Lower lobe of right lung (tissue), 2 donors: Measurements from ENCODE around the gene LTB4R. TPM values are rescaled to one million over a fixed set of nuclear protein-coding genes. Genes with fewer than 3 reads are reported as not detected.
A peak's percentile ranks its signal among the peaks of the same experiment; 100 is the strongest.

Experiments
- ATAC-seq, 2 donors: fragments of 200-7000 bp; cut with Tn5 transposase; one replicate each; pipeline ENCODE4 v1.9.1; 2020 to 2022; ENCODE audit warnings: mild to moderate bottlenecking in 2 of 2, moderate library complexity in 2 of 2
- DNase-seq: peaks from one replicate; pipeline ENCODE4 v3.0.0-alpha.2; 2020
- H3K27ac ChIP-seq: fragments of 200-600 bp; one replicate; pipeline ENCODE4 v1.8.0; 2022
- H3K27me3 ChIP-seq: fragments of 200-600 bp; one replicate; pipeline ENCODE4 v1.8.0; 2022; ENCODE audit warnings: low read depth
- H3K36me3 ChIP-seq: fragments of 200-600 bp; one replicate; pipeline ENCODE4 v1.8.0; 2022; ENCODE audit warnings: mild to moderate bottlenecking
- H3K4me1 ChIP-seq: fragments of 200-600 bp; one replicate; pipeline ENCODE4 v1.8.0; 2022
- H3K4me3 ChIP-seq: fragments of 200-600 bp; one replicate; pipeline ENCODE4 v1.8.0; 2022; ENCODE audit warnings: mild to moderate bottlenecking
- H3K9me3 ChIP-seq: fragments of 200-600 bp; one replicate; pipeline ENCODE4 v1.8.0; 2022
- intact Hi-C: fragments of 100-400 bp; cut with DNase I; formaldehyde crosslinking; loops from one replicate; pipeline ENCODE4 v1.11.0; 2022
- long read RNA-seq: library from polyadenylated mRNA; unstranded; transcript quantifications from one replicate; pipeline ENCODE4 v2.0.0, GENCODE V29; 2021
- total RNA-seq: library from RNA; stranded (reverse); fragmentation: NEBNext Ultra II Directional; extraction: Animal tissue kit (Norgen Biotek cat#: 25700); gene quantifications from one replicate; pipeline ENCODE4 v1.2.1, GENCODE V29; 2021
- TF ChIP-seq, protein P1 (sequence below): fragments of 200-600 bp; IDR thresholded peaks from one replicate; pipeline ENCODE4 v1.8.0; 2022; ENCODE audit warnings: antibody characterized with exemption, mild to moderate bottlenecking
- donor health status: DM: no; HTN: yes; CAD: no; lungs with severe emphysema.

Gene LTB4R, protein sequence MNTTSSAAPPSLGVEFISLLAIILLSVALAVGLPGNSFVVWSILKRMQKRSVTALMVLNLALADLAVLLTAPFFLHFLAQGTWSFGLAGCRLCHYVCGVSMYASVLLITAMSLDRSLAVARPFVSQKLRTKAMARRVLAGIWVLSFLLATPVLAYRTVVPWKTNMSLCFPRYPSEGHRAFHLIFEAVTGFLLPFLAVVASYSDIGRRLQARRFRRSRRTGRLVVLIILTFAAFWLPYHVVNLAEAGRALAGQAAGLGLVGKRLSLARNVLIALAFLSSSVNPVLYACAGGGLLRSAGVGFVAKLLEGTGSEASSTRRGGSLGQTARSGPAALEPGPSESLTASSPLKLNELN
- total RNA-seq = 14.1 TPM
- long read RNA-seq, full-length matches to known transcripts = 24 of 38 reads
- long read RNA-seq, partial matches to known transcripts = 0 of 38 reads
- long read RNA-seq, other reads (novel, unspliced or antisense) = 14 of 38 reads

DNA sequence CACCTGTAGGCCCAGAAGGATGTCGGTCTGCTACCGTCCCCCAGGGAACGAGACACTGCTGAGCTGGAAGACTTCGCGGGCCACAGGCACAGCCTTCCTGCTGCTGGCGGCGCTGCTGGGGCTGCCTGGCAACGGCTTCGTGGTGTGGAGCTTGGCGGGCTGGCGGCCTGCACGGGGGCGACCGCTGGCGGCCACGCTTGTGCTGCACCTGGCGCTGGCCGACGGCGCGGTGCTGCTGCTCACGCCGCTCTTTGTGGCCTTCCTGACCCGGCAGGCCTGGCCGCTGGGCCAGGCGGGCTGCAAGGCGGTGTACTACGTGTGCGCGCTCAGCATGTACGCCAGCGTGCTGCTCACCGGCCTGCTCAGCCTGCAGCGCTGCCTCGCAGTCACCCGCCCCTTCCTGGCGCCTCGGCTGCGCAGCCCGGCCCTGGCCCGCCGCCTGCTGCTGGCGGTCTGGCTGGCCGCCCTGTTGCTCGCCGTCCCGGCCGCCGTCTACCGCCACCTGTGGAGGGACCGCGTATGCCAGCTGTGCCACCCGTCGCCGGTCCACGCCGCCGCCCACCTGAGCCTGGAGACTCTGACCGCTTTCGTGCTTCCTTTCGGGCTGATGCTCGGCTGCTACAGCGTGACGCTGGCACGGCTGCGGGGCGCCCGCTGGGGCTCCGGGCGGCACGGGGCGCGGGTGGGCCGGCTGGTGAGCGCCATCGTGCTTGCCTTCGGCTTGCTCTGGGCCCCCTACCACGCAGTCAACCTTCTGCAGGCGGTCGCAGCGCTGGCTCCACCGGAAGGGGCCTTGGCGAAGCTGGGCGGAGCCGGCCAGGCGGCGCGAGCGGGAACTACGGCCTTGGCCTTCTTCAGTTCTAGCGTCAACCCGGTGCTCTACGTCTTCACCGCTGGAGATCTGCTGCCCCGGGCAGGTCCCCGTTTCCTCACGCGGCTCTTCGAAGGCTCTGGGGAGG is at the start of gene LTB4R:
Gene LTB4R, plus strand, starts transcription at position 857 of the 959 bp plus-strand sequence. CDS start 4,150 bp downstream, outside the sequence.
- Histone ChIP-seq H3K4me3 (peak within 1 kb of the TSS; percentile 73), H3K36me3 (peaks cover 18% of the 10 kb centered on the region), H3K27ac (peak within 1 kb of the TSS; percentile 92), H3K27me3 (no peaks in the 10 kb centered on the region), H3K9me3 (no peaks in the 10 kb centered on the region), H3K4me1 (peaks cover 75% of the 10 kb centered on the region)
- DNase-seq (peak; percentile 86), ATAC-seq (peak; percentile 87 to 88)
- TF ChIP-seq, protein P1, sequence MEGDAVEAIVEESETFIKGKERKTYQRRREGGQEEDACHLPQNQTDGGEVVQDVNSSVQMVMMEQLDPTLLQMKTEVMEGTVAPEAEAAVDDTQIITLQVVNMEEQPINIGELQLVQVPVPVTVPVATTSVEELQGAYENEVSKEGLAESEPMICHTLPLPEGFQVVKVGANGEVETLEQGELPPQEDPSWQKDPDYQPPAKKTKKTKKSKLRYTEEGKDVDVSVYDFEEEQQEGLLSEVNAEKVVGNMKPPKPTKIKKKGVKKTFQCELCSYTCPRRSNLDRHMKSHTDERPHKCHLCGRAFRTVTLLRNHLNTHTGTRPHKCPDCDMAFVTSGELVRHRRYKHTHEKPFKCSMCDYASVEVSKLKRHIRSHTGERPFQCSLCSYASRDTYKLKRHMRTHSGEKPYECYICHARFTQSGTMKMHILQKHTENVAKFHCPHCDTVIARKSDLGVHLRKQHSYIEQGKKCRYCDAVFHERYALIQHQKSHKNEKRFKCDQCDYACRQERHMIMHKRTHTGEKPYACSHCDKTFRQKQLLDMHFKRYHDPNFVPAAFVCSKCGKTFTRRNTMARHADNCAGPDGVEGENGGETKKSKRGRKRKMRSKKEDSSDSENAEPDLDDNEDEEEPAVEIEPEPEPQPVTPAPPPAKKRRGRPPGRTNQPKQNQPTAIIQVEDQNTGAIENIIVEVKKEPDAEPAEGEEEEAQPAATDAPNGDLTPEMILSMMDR = peak; percentile 57
- intact Hi-C loops = no loop called here

DNA sequence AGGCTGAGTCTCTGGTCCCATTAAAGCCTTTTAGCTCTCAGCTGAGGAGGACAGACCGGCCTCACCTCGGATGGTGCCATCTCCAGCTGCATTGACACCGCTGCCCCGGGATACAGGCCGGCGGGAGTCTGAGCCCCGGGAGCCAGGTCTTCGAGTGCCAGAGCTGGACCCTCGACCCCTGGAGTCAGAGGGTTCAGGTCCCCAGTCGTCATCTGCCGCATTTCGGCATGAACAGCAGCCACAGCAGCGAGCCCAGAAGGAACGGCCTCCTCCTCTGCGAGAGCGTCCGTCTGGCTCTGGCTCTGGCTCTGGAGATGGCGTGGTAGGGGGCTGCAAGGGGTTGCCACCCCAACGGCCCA is 49.4 kb upstream of the LTB4R start:
- Histone ChIP-seq H3K4me1 (peaks cover 12% of the 10 kb centered on the region), H3K27ac (no peak overlapping the region), H3K4me3 (no peak overlapping the region), H3K36me3 (peaks cover 31% of the 10 kb centered on the region), H3K27me3 (no peaks in the 10 kb centered on the region), H3K9me3 (no peaks in the 10 kb centered on the region)
- intact Hi-C loops = no loop called here
- TF ChIP-seq, protein P1 = no peak
- ATAC-seq (no peak), DNase-seq (peak; percentile 27)

DNA sequence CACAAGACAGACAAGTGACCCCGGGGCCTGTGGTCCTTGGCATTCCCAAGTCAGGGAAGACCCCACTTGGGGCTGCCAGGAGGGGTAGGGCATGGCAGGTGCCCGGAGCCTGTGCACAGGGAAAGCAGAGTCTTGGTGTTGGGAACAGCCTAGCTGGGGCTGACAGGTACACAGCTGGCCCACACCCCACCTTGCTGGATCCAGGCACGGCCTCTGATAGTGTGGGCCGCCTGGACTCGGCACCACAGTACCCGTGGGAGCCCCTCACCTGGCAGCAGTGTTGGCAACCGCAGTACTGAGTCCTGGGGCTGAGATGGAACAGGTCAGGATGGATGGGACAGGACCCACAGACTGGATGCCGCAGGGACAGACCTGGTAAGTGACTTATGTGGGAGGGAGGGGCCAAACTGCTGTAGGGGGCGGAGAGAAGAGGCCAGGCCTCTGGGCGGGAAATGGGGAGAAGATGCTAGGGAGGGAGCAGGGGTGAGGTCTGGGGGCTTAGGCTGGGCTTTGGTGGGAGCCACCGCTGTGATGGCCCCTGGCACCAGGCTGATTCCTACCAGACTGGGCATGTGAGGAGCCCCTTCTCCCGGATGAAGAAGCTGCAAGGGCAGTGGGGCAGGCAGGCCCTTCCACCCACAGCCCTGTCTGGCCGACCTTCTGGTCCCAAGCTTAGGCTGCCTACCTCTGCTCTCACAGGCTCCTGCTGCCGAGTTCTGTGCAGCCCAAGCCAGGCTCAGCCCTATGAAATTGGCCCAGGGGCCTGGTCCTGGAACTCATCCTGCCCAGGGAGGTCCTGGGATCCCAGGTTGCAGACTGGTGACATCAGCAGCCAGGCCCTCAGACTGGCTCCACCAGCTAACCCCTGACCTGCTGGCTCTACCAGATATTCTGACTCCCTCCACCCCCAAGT is 48.2 kb upstream of the LTB4R start, which contains the start of gene TGM1:
Gene TGM1, minus strand, starts transcription at position 357 of the 913 bp plus-strand sequence. CDS start 825 bp downstream, outside the sequence.
- Histone ChIP-seq H3K9me3 (no peaks in the 10 kb centered on the region), H3K36me3 (peaks cover 42% of the 10 kb centered on the region), H3K27ac (no peak within 1 kb of the TSS), H3K4me3 (no peak within 1 kb of the TSS), H3K27me3 (no peaks in the 10 kb centered on the region), H3K4me1 (peaks cover 12% of the 10 kb centered on the region)
- peak; percentile 41 for DNase-seq
- no peak for ATAC-seq
- TF ChIP-seq, protein P1 = no peak
- intact Hi-C loops = no loop called here

DNA sequence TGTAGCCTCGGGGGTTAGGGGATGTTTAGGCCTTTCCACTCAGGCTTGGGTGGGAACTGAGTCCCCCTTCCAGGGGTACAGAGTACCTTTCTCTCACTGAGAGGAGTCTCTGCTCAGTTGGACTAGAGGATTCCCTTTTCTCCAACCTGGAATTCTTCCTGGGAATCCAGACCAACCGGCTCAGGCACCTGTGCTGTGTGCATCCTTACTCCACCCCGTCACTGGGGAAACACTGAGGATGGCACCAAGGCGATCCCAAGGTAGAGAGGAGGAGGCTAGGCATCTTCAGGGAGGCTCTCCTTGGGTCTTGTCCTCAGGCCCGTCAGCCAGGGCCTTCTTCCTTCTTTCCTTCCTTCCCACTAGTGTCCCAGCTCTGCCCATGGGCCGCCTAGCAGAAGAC is 47.5 kb upstream of the LTB4R start:
- no peak overlapping the region for H3K4me3 ChIP-seq
- TF ChIP-seq, protein P1 = no peak
- intact Hi-C loops = no loop called here
- H3K4me1 ChIP-seq = peaks cover 9% of the 10 kb centered on the region
- H3K27me3 ChIP-seq = no peaks in the 10 kb centered on the region
- no peak overlapping the region for H3K27ac ChIP-seq
- no peak for DNase-seq
- H3K36me3 ChIP-seq = peaks cover 50% of the 10 kb centered on the region
- no peaks in the 10 kb centered on the region for H3K9me3 ChIP-seq
- no peak for ATAC-seq
